HS-5 (cell line): ENCODE results near the gene KIAA0586.
"Not testable (repeated sequence)": the region's sequence is repeated elsewhere in the genome, so short reads cannot be mapped to it uniquely, and the experiment has no call there.

ENCODE experiments used
- DNase-seq: peaks from one replicate; pipeline ENCODE4 v3.0.0-alpha.2; 2012; ENCODE audit warnings: low read depth

The KIAA0586 gene

DNA sequence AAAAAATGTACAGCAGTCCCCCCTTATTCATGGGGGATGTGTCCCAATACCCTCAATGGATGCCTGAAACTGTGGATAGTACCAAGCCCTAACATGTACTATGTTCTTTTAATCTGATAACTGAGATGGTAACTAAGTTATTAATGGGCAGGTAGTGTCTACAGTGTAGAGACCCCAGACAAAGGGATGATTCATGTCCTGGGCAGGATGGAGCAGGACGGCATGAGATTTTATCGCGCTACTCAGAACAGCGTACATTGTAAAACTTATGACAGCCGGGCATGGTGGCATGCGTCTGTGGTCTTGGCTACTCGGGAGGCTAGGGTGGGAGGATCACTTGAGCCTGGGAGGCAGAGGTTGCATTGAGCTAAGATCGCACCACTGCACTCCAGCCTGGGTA lies 37.1 kb downstream of the KIAA0586 start:
- no peak for DNase-seq

DNA sequence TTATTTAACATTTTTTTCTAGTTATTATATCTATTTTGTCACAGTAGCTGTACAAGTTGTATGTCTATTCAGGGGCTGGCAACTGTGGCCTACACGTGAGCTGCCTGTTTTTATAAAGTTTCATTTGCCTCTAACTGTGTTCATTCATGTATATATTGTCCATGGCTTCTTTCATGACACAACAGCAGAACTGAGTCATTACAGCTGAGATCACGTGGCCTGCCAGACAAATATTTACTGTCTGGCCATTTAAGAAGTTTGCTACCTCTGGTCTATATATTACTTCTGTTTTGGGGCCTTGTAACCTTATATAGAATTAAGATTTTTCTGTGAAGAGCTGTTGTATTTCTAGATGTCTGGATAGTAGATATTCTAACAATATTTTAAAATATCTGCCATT lies 37.9 kb downstream of the KIAA0586 start:
- no peak for DNase-seq

DNA sequence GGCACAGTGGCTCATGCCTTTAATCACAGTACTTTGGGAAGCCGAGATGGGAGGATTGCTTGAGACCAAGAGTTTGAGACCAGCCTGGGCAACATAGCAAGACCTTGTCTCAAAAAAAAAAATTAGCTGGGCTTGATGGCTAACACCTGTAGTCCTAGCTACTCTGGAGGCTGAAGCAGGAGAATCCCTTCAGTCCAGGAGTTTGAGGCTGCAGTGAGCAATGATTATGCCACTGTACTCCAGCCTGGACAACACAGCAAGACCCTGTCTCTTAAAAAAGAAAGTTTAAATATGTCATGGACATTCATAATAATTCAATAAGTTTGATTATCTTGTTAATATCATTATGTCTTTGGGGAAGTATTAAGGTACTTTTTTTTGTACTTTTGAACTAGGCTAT lies 38.9 kb downstream of the KIAA0586 start:
- no peak for DNase-seq

DNA sequence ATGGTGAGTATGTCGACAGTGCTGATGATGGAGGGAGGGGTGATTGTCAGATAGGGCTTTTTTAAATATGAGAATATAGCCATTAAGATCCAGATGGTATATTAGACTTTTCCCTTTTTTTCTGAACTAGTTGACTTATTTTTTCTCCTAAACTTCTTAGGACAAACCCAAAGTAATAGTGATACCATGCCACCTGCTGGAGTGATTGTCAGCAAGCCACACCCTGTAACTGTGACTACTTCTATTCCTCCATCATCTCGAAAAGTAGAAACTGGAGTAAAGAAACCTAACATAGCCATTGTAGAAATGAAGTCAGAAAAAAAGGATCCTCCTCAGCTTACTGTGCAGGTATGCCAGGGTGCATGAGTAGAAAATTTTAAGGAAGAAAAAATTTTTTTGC lies 40.1 kb downstream of the KIAA0586 start:
- DNase-seq: no peak

DNA sequence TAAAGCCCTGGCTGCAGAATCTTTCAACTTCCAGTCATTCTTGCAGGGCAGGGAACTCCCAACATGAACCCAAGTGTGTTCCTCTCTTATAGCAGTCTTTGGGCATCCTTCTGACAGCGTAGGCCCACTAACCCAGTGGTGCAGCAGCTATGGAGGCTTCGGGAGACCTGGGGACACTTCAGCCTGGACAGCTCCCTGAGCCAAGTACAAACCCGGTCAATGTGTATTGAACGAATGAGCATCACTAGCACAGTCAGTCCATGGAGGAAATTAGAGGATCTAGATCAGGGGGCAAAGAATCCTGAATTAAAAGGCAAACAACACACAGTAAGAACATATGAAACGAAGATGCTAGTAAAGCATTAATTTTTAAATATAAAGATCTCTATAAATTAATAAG lies 41.8 kb downstream of the KIAA0586 start:
- no peak for DNase-seq

DNA sequence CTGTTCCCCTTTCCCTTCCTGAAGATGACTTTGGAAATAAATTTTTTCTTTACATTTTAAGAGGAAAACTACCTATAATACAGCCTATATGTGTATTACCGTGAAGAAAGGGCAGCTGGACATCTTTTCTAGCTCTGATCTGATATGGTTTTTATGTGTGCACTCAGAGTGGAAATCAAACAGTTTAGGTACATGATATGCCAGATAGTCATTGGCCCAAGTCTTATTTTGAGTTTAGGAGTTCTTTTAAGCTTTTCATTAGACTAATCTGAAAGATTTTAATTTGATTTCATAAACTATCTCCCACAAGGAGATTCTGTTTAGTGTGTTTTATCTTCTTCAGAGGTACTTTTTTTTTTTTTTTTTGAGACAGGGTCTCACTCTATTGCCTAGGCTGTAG lies 48.8 kb downstream of the KIAA0586 start:
- DNase-seq: no peak

DNA sequence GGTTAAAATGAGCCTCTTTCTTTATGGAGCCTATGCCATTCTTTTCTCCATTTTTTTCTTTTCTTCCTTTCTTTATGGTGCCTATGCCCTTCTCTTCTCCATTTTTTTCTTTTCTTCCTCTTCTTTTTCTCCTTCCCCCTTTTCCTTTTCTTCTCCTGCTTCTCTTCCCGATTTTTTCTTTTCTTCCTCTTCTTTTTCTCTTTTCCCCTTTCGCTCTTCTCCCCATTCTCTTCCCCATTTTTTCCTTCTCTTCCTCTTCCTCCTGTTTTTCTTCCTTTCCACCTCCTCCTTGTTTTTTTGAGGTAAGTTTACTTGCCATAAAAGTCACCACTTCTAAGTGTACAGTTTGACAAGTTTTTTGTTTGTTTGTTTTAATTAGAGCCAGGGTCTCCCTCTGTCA lies 50.1 kb downstream of the KIAA0586 start:
- no peak for DNase-seq

DNA sequence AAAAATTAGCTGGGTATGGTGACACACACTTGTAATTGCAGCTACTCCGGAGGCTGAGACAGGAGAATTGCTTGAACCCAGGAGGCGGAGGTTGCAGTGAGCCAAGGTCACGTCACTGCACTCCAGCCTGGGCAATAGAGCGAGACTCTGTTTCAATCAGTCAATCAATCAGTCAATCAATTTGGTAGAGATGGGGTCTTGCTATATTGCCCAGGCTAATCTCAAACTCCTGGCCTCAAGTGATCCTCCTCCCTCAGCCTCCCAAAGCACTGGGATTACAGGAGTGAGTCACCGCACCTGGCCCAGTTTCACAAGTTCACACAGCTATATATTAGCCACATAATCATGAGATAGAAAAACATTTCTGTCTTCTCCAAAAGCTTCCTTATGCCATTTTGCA lies 50.8 kb downstream of the KIAA0586 start:
- not testable (repeated sequence) for DNase-seq

DNA sequence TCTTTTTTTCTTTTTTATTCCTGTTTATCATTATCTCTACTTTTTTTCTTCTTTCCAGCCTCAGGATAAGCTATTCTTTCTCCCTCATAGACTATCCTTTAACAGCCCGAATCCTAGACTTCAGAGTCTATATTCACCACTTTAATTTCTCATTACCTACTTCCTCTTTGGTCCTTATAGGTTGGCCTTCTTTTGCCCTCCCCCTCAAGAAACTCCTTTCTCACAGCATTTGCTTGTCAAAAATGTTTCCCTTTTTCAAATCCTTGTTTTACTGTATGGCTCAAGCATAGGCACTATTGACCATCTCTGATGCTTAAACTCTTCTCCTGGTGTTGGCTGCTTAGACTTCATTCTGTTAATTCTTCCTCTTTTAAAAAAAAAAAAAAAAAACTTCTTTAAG lies 52.5 kb downstream of the KIAA0586 start:
- no peak for DNase-seq

DNA sequence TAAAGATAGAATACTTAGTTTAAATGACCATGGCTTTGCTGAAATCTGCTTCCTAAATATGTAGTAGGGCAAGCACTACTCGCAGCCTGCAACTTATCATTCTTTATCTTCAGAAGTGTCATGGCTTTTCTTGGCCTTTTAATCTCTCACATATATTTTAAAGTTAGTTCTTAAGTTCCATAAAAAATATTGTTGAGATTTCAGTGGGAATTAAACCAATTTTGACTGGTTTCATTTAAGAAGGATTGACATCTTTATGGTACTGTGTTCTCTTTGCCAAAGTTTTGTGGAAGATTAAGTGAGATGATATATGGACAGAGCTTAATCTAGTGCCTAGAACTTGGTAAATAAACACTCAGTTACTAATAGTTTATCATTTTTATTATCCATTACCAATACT lies 56.7 kb downstream of the KIAA0586 start:
- no peak for DNase-seq

DNA sequence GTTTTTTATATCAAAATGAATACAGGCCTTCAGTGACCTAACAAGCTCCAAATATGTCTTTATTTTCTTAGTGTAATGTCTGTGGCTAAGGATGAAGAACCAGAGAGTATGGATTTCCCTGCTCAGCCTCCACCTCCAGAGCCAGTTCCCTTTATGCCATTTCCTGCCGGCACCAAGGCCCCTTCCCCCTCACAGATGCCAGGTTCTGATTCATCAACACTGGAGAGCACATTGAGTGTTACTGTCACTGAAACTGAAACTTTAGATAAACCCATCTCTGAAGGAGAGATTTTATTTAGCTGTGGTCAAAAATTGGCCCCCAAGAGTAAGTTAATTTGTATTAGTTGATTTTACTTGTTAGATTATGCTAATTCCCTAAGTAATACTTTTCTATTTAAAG lies 61.0 kb downstream of the KIAA0586 start:
- DNase-seq: peak; percentile 22

DNA sequence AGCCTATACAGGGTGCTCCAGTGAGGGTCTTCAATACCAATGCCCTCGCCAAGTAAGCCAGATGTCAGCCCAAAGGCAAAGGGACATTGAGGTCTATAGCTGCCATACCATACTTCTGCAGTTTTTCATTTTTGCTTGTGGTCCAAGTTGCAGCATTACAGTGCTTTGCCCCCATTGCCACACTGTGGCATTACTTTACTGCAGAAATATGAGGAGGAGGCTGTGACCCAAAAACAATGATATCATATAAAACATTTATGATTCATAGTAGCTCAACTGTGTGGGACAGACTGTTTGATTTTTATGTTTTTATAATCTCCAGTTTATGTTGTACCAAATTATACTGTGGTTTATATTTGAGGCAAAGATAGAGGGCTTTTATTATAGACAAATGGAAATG lies 64.1 kb downstream of the KIAA0586 start:
- DNase-seq: no peak

DNA sequence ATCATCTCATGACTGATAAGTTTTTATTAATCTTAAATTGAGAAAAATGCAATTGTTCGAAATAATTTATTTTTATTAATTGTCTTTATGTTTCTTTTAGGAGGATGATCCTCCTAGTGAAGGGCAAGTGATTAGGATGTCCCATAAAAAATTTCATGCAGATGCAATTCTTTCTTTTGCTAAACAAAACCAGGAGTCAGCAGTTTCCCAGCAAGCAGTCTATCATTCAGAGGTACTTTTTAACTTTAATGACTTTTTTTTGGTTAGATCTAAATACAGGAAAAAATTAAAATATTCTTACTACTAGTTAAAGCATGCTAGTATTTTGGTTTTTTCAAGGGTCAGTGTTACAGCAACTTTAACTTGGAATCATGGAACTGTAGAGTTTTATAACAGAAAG lies 64.5 kb downstream of the KIAA0586 start:
- DNase-seq: no peak

DNA sequence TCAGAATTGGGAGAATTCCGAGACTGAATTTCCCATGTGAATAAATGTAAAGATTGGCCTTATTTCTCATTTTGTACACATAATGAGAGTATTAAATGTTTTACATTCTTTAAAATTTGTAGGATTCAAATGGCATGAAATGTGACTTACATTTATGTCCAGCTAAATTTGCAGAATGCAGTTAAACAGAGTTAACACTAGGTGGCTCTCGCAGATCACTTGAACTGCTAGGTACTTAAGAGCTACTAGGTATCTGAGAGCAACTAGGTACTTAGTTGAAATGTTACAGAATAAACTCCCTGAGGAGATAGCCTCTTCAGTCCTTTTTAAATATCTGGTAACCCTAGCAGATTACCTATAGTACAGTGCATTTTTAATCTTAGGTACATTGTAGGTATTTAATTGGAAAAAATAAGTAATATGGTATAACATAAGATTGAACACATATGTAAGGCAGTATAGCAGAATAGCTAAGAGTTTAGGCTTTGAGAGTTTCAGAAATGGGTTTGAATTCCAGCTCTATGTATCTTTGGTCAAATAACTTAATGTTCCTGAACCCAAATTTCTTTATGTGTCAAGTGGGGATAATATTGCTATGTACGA lies 73.8 kb downstream of the KIAA0586 start:
- DNase-seq: peak; percentile 28

DNA sequence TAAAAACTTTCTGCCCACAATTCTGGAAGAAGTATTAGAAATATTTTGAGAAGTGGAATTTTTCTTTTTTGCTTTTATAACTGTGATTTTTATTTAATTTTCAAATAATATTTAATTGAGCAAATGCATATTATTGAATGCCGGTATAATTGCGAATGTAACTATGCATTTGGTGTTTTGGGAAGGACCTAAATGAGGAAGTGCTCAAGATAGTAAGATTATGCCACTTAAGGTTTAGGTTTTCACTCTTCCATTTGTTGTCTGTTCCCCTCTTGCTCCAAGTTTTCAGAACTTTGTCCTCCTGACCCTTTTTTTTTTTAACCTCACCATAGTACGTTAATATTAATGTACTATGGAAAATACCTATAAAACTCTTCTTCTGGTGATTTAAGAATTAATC lies 85.8 kb downstream of the KIAA0586 start:
- no peak for DNase-seq

DNA sequence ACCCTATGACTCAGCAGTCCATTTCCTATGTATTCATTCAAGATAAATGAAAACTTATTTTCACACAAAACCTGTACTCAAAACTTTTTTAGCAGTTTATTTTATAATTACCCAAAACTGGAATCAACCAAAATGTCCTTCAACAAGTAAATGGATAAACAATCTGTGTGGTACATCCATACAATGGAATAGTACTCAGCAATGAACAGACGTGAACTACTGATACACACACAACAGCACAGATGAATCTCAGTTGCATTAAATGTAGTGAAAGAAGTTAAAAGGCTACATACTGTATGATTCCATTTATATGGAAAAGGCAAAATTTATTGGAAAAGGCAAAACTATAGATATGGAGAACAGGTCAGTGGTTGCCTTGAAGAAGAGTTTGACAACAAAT lies 90.1 kb downstream of the KIAA0586 start:
- no peak for DNase-seq

DNA sequence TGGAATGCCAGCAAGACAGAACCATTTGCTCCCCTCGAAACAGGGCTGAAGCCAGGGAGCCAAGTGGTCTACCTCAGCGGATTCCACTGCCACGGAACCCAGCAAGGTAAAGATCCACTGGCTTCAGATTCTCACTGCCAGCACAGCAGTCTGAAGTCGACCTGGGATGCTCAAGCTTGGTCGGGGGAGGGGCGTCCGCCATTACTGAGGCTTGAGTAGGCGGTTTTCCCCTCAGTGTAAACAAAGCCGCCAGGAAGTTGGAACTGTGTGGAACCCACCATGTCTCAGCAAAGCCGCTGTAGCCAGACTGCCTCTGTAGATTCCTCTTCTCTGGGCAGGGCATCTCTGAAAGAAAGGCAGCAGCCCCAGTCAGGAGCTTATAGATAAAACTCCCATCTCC lies 98.2 kb downstream of the KIAA0586 start:
- DNase-seq: not testable (repeated sequence)

DNA sequence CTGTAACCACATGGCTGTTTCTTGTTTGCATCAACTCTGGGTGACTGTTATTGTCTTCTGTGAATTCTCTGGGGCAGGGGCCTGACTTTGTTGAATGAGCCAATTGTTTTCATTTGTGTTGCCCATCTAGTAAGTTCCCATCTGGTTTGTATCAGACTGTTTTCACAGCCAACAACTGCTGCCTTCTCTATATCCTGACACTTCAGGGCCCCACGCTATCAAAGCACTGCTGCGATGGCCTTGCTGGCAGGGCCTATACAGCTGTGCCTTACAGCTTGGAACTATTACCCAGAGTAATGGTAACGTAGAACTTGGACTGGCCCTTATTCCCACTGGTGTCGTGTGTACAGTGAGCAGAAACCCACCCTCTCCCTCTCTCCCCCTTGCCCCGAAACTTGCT lies 105.9 kb downstream of the KIAA0586 start:
- no peak for DNase-seq

DNA sequence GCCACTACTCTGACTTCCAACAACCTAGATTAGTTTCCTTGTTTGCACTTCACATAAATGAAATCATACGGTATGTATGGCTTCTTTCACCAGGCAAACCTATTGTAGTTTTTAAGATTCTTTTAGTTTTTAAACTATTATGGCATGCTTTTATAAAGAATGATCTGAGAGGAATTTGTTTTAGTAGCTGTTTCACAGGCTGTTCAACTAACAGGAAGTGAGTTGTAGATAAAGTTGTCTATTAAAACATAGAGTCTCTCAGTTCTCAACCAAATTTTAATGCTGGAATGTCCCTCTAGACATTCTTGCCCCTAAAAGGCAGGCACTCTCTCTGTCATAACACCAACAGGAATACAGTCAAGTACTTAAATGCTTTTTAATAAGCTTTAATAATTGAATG lies 107.5 kb downstream of the KIAA0586 start:
- no peak for DNase-seq

DNA sequence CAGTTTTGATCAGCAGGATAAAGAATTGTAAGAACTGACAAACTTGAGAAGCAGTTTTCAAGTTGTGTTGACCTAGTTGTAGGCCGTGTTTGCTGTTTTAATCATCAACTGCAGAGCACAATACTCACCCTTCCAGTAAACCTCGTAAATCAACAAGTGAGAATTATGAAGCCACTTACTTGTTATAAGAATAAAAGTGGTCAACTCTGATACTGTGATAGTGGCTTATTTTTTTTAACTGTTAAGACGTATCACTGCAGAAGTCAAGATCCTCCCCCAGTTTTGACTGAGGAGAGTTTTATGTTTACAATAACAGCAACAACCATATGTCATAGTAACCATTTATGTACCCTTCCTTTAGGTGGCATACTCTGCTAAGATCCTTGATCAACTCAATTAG lies 109.5 kb downstream of the KIAA0586 start:
- no peak for DNase-seq

DNA sequence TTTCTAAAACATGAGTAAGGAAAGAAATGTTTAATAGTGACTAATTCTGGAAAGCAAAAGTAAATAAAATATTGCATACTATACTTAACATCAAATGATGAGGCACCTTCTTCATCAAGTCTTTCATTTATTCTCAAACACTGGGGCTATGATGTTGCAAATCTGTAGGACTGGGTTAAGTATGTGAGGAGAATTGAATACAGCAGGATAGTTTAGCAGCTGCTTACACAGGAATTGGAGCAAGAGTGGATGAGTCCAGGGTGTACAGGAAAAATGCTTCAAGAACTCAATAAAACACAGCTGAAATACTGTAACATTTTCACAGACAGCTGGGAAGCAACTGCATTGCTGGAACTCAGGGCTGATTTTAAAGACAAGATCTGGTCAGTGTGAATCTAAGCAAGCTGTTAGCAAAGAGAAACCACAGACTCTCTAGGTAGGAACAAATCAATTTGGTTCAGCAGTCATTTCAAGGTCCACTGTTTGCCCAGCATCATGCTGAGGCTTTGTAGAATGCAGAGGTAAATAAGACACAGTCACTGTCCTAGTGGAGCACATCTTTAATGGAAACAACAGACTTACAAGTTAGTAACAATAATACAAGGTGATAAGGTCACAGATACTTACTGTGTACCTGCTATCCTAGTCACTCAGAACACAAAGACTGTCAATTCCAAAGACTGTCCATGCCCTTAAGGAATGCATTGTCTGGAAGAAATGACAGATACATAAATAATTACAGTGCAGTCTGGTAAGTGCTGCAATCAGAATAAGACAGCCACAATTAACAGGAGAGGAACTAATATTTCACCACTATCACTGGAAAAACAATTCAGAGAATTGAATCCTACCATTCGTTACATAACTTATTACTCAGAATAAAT lies 113.5 kb downstream of the KIAA0586 start:
- no peak for DNase-seq

DNA sequence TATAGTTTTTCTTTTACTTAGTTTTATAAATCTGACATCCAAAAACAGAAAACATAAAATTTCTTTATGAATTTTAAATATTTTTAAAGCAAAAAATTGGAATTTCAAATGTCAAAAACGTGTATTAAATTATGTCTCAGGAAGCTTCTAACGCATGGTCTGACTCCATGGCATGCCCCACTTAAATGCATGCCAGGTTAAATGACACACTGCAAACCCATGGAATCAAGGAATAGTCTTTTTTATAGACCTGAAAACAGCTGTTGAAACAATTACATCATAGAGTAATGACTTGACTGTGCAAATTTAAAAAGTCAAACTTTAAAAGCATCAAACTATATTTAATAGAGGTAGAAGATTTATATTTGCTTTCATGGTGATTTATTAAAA lies 114.1 kb downstream of the KIAA0586 start:
- no peak for DNase-seq

DNA sequence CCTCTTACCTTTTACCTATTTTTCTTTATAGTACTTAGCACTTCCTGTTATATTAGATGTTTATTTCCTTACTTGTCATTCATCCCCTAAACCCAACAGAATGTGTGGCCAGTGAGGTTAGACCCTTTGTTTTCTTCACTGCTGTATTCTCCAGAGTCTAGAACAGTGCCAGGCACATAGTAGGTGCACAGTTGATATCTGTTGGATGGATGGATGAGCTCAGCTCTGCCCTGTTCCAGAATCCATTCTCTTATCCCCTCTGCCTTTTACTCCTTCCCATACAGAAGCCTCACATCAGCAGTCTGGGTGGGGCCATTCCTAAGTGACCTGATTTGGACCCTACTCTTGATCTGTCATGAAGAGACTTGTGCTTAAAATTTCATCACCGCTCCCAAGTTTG lies 115.7 kb downstream of the KIAA0586 start:
- no peak for DNase-seq

DNA sequence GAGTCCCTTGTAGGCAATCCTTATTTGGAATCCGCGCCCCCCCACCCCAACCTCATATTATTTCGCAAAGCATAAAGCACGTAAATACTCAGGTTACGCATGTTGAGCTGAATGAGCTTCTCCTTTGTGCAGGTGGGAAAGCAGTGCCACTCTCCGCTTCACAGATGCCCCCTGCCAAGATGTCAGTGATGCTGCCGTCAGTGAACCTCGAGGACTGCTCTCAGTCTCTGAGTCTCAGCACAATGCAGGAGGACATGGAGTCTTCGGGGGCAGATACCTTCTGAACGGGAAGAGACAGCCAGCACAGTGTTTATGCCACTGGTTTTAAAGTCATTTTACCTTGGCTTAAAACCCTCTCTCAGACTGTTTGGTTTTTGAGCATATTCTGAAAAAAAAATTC lies 120.1 kb downstream of the KIAA0586 start:
- DNase-seq: no peak
